CD4-positive, alpha-beta T cell treated with Interferon alpha-2 for 1 hour (primary cell): ENCODE measurements around the gene IRAK3.
"Not testable (repeated sequence)": the region's sequence is repeated elsewhere in the genome, so short reads cannot be mapped to it uniquely, and the experiment has no call there.

Experiments used
- DNase-seq, 2 donors: peaks; one replicate each; pipeline ENCODE4 v3.0.0-alpha.2; 2020 to 2022

IRAK3 gene

GRCh38 chr12:66174391-66175325, 14.4 kb upstream of the IRAK3 start:
- not testable (repeated sequence) for DNase-seq

- DNase-seq = no peak
These were observed 12.7 kb upstream of the IRAK3 start for GRCh38 chr12:66176105-66176900.

GRCh38 chr12:66182956-66183355, 6.1 kb upstream of the IRAK3 start:
- no peak for DNase-seq

- DNase-seq = not testable (repeated sequence)
These were observed 4.2 kb upstream of the IRAK3 start for GRCh38 chr12:66184822-66185221.

- no peak for DNase-seq
These were observed 2.0 kb upstream of the IRAK3 start for GRCh38 chr12:66187036-66187435.

GRCh38 chr12:66187821-66188220, 1.2 kb upstream of the IRAK3 start:
- no peak for DNase-seq

- DNase-seq = no peak
These were observed 451 bp downstream of the IRAK3 start for GRCh38 chr12:66189486-66189843.

- DNase-seq = no peak
These were observed 875 bp downstream of the IRAK3 start for GRCh38 chr12:66189889-66190288.

GRCh38 chr12:66190519-66191370, 1.7 kb downstream of the IRAK3 start:
- no peak for DNase-seq

- no peak for DNase-seq
These were observed 2.6 kb downstream of the IRAK3 start for GRCh38 chr12:66191547-66192126.

- no peak for DNase-seq
These were observed 5.1 kb downstream of the IRAK3 start for GRCh38 chr12:66194122-66194521.

GRCh38 chr12:66195242-66195641, 6.2 kb downstream of the IRAK3 start:
- DNase-seq = no peak

- no peak for DNase-seq
These were observed 7.8 kb downstream of the IRAK3 start for GRCh38 chr12:66196806-66197205.

- no peak for DNase-seq
These were observed 8.5 kb downstream of the IRAK3 start for GRCh38 chr12:66197495-66197921.

GRCh38 chr12:66199141-66199540, 10.1 kb downstream of the IRAK3 start:
- DNase-seq = no peak

- DNase-seq = no peak
These were observed 11.0 kb downstream of the IRAK3 start for GRCh38 chr12:66199831-66200509.

GRCh38 chr12:66203820-66204219, 14.8 kb downstream of the IRAK3 start:
- DNase-seq = no peak

GRCh38 chr12:66206141-66206540, 17.1 kb downstream of the IRAK3 start:
- no peak for DNase-seq

- DNase-seq = no peak
These were observed 21.8 kb downstream of the IRAK3 start for GRCh38 chr12:66210840-66211239.

- not testable (repeated sequence) for DNase-seq
These were observed 22.6 kb downstream of the IRAK3 start for GRCh38 chr12:66211573-66211972.

- DNase-seq = not testable (repeated sequence)
These were observed 24.0 kb downstream of the IRAK3 start for GRCh38 chr12:66213011-66213410.

GRCh38 chr12:66217342-66217917, 28.4 kb downstream of the IRAK3 start:
- DNase-seq = no peak
